ENCODE measurements around the gene TAB3.
"Not testable (repeated sequence)": the region's sequence is repeated elsewhere in the genome, so short reads cannot be mapped to it uniquely, and the experiment has no call there.

Gene TAB3

DNA sequence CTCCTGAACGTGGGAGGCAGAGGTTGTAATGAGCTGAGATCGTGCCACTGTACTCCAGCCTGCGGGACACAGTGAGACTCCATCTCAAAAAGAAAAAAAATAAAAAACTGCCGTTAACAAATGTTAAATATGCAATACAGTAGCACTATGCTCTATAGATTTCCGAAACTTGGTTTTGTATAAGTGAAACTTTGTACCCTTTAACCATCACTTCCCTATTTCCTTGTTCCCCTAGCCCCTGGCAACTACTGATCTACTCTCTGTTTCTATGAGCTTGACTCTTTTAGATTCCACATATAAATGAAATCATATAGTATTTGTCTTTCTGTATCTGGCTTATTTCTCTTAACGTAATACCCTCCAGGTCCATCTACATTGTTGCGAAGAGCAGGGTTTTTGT is 74.1 kb downstream of the TAB3 start:
- DNase-seq (ENCODE audit: low spot score) = no peak

DNA sequence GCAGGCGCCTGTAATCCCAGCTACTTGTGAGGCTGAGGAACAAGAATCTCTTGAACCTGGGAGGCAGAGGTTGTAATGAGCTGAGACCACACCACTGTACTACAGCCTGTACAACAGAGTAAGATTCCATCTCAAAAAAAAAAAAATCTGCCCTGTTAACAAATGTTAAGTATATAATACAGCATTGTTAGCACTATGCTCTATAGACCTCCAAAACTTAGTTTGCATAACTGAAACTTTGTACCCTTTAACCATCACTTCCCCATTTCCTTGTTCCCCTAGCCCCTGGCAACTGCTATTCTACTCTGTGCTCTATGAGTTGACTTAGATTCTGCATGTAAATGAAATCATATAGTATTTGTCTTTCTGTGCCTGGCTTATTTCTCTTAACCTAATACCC is 76.7 kb downstream of the TAB3 start:
- no peak for DNase-seq (ENCODE audit: low spot score)

DNA sequence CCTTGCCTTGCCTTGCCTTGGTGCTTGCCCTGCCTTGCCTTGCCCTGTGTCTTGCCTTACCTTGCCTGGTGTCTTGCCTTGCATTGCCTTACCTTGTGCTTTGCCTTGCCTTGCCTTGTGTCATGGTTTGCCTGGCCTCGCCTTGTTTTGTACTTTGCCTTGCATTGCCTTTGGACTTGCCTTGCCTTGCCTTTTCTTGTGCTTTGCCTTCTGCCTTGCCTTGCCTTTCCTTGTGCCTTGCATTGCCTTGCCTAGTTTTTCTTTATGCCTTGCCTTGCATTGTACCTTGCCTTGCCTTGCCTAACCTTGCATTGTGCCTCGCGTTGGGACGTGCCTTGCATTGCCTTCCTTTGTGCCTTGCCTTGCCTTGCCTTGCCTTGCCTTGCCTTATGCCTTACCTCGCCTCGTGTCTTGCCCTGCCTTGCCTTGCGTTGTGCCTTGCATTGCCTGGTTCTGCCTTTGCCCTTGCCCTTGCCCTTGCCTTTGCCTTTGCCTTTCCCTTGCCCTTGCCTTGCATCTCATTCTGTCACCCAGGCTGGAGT is 82.8 kb downstream of the TAB3 start:
- DNase-seq (ENCODE audit: low spot score) = no peak

DNA sequence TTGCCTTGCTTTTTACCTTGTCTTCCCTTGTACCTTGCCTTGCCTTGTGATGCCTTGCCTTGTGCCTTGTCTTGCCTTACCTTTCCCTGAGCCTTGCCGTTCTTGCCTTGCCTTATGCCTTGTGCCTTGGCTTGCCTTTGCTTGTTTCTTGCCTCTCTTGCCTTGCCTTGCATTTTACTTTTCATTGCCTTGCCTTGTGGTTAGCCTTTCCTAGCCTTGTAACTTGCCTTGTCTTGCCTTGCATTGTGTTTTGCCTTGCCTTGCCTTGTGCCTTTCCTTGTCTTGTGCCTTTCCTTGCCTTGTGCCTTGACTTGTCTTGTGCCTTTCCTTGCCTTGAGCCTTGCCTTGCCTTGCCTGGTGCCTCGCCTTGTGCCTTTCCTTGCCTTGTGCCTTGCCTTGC is 84.6 kb downstream of the TAB3 start:
- DNase-seq (ENCODE audit: low spot score) = no peak

DNA sequence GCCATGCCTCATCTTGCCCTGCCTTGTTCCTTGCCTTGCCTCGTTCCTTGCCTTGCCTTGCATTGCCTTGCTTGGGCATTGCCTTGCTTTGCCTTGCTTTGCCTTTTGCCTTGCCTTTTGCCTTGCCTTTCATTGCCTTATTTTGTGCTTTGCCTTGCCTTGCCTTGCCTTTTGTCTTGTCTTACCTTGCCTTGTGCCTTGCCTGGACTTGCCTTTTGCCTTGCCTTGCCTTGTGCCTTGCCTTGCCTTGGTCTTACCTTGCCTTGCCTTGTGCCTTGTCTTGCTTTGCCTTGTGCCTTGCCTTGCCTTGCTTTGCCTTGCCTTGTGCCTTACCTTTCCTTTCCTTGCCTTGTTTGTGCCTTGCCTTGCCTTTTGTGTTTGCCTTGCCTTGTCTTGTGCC is 88.2 kb downstream of the TAB3 start:
- no peak for DNase-seq (ENCODE audit: low spot score)

DNA sequence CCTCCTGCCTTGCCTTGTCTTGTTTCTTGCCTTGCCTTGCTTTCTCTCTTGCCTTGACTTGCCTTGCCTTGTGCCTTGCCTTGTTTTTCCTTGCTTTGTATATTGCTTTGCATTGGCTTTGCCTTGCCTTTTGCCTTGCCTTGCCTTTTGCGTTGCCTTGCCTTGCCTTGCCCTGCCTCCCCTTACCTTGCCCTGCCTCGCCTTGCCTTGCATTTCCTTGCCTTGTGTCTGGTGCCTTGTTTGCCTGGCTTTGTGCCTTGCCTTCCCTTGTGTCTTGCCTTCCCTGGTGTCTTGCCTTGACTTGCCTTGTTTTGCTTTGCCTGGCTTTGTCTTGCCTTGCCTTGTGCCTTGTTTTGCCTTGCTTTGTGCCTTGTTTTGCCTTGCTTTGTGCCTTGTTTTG is 89.7 kb downstream of the TAB3 start:
- no peak for DNase-seq (ENCODE audit: low spot score)

DNA sequence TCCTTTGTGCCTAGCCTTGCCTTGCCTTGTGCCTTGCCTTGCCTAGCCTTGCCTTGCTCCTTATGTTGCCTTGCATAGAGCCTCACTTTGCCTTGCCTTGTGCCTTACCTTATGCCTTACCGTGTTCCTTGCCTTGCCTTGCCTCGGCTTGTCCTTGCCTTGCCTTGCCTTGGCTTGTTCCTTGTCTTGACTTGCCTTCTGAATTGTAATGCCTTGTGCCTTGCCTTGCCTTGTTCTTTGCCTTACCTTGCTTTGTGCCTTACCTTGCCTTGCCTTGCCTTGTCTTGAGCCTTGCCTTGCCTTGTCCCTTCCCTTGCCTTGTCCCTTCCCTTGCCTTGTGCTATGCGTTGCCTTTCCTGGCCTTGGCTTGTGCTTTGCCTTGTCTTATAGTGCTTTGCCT is 90.2 kb downstream of the TAB3 start:
- DNase-seq (ENCODE audit: low spot score) = no peak

DNA sequence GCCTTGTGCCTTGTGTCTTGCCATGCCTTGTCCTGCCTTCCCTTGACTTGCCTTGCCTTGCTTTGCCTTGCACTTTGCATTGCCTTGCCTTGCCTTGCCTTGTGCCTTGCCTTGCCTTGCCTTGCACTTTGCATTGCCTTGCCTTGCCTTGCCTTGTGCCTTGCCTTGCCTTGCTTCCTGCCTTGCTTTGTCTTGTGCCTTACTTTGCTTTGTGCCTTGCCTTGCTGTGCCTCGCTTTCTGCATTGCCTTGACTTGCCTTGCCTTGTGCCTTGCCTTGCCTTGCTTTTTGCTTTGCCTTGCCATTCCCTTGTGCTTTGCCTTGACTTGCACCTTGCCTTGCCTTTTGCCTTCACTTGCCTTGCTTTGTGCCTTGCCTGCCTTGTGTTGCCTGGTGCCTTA is 91.8 kb downstream of the TAB3 start:
- not testable (repeated sequence) for DNase-seq (ENCODE audit: low spot score)

DNA sequence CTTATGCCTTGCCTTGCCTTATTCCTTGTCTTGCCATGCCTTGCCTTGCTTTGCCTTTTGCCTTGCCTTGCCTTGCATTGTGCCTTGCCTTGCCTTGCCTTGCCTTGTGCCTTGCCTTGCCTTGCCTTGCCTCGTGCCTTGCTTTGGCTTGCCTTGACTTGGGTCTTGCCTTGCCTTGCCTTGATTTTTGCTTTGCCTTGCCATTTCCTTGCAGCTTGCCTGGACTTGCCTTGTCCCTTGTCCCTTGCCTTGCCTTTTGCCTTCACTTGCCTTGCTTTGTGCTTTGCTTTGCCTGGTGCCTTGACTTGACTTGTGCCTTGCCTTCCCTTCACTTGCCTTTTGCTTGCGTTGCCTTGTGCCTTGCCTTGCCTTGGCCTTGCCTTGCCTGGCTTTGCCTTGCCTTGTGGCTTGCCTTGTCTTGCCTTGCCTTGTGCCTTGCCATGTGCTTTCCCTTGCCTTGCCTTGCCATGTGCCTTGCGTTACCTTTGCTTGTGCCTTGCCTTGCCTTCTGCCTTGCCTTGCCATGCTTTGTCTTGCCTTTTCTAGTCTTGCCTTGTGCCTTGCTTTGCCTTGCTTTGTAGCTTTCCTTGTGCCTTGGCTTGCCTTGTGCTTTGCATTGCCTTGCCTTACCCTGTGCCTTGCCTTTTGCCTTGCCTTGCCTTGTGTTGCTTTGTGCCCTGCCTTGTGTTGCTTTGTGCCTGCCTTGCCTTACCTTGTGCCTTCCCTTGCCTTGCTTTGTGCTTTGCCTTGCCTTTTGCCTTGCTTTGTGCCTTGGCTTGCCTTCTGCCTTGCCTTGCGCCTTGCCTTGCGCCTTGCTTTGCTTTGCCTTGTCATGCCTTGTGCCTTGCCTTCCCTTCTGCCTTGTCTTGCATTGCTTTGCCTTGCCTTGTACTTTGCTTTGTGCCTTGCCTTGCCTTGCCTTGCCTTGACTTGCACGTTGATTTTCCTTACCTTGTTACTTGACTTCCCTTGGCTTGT is 92.8 kb downstream of the TAB3 start:
- DNase-seq (ENCODE audit: low spot score) = no peak

DNA sequence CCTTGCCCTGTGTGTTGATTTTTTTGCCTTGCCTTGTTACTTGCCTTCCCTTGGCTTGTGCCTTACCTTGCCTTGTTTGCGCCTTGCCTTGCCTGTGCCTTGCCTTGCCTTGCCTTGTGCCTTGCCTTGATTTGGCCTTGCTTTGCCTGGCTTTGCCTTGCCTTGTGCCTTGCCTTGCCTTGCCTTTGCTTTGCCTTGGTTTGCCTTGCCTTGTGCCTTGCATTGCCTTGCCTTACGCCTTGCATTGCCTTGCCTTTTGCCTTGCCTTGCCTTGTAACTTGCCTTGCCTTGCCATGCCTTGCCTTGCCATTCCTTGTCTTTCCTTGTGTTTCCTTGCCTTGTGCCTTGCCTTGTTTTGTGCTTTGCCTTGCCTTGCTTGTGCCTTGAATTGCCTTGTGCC is 94.6 kb downstream of the TAB3 start:
- no peak for DNase-seq (ENCODE audit: low spot score)

DNA sequence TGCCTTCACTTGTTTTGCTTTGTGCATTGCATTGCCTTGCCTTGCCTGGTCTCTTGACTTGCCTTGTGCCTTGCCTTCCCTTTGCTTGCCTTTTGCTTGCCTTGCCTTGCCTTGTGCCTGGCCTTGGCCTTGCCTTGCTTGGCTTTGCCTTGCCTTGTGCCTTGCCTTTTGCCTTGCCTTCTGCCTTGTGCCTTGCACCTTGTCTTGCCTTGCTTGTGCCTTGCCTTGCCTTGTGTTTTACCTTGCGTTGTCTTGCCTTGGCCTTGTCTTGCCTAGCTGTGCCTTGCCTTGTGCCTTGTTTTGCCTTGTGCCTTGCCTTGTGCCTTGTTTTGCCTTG is 95.3 kb downstream of the TAB3 start:
- no peak for DNase-seq (ENCODE audit: low spot score)

DNA sequence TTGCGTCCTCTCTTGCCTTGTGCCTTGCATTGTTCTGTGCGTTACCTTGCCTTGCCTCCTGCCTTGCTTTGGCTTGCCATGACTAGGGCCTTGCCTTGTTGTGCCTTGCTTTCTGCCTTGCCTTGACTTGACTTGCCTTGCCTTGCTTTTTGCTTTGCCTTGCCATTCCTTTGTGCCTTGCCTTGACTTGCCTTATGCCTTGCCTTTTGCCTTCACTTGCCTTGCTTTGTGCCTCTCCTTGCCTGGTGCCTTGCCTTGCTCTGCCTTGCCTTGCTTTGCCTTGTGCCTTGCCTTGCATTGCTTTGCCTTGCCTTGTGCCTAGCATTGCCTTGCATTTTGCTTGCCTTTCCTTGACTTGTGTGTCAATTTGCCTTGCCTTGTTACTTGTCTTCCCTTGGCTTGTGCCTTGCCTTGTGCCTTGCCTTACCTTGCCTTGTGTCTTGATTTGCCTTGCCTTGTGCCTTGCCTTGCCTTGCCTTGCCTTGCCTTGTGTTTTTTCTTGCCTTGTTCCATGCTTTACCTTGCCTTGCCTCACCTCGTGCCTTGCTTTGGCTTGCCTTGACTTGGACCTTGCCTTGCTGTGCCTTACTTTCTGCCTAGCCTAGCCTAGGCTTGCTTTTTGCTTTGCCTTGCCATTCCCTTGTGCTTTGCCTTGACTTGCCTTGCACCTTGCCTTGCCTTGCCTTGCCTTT is 95.8 kb downstream of the TAB3 start:
- DNase-seq (ENCODE audit: low spot score) = no peak

DNA sequence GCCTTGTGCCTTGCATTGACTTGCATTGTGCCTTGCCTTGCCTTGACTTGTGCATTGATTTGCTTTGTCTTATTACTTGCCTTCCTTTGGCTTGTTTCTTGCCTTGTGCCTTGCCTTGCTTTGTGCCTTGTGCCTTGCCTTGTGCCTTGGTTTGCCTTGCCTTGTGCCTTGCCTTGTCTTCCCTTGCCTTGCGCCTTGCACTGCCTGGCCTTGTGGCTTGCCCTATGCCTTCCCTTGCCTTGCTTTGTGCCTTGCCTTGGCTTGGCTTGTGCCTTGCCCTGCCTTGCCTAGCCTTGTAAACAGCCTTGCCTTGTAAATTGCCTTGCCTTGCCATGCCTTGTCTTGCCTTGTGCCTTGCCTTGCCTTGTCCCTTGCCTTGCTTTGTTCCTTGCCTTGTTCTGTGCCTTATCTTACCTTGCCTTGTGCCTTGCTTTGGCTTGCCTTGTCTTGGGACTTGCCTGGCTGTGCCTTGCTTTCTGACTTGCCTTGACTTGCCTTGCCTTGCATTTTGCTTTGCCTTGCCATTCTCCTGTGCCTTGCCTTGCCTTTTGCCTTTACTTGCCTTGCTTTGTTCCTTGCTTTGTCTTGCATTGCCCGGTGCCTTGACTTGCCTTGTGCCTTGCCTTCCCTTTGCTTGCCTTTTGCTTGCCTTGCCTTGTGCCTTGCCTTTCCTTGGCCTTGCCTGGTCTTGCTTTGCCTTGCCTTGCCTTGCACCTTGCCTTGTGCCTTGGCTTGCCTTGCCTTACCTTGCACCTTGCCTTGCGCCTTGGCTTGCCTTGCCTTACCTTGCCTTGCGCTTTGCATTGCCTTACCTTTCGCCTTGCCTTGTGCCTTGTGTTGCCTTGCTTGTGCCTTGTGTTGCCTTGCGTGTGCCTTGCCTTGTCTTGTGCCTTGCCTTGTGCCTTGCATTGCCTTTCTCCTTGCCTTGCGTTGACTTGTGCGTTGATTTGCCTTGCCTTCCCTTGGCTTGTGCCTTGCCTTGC is 97.5 kb downstream of the TAB3 start:
- DNase-seq (ENCODE audit: low spot score) = no peak

DNA sequence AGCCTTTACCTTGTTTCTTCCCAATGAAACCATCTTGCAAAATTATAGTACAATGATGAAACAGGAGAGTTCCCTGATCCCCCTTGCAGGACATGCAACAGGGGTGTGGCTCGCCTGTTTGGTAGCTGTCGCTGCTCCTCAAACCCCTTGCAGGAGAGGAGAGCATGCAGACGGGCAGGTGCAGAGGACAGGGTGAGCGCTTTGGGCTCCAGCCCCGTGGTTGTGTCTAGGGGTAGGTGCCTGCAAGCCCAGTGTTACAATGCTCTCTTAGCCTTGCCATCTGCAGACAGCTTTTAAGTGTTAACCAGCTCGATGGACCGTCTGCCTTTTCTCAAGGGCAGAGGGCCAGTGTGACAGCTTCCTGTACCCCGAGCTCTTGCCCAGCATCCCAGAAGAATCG is 102.0 kb downstream of the TAB3 start:
- no peak for DNase-seq (ENCODE audit: low spot score)

DNA sequence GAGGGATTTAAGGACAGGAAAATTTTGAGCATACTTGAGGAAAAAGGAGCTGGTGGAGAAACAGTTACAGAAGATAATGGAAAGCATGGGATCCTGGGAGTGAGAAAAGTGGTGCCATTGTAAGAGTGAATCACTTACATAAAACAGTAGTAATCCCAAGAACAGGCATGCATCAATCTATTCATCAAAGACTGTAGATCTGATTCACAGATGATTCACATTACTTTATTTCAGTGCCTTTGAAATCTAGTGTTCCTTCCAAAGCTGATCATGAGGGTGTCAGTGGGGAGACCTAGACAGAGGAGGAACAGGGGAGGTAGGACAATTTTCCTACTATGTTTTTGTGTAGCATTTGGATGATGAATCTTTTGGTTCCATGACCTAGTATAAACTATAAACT is 102.7 kb downstream of the TAB3 start:
- DNase-seq (ENCODE audit: low spot score) = no peak

DNA sequence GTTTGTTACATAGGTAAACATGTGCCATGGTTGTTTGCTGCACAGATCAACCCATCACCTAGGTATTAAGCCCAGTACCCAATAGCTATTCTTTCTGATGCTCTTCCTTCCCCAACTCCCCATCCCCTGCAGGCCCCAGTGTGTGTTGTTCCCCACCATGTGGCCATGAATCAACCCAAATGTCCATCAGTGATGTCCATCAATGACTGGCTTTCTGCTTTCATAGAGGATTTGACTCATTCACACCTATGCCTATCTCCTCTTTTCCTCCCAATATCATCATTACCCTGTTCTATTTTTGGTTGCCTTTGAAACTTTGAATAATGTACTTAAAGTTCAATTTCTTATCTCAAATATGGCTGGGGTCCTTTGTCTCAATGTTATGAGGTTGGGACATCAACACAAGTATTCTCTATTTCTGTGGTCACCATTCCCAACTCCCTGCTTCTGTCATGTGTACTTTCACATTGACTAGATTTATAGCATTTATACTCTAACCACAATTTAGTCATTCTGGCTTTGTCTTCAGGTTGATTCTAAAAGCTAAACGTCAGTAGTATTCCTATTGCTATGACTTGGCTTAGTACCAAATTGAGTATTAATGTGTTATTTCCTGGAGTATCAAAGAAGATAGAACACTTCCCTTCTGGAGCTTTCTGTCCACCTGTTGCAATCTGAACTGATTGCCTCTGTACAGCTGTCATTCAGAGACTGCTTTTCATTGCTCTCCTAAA is 107.2 kb downstream of the TAB3 start:
- DNase-seq (ENCODE audit: low spot score) = no peak

DNA sequence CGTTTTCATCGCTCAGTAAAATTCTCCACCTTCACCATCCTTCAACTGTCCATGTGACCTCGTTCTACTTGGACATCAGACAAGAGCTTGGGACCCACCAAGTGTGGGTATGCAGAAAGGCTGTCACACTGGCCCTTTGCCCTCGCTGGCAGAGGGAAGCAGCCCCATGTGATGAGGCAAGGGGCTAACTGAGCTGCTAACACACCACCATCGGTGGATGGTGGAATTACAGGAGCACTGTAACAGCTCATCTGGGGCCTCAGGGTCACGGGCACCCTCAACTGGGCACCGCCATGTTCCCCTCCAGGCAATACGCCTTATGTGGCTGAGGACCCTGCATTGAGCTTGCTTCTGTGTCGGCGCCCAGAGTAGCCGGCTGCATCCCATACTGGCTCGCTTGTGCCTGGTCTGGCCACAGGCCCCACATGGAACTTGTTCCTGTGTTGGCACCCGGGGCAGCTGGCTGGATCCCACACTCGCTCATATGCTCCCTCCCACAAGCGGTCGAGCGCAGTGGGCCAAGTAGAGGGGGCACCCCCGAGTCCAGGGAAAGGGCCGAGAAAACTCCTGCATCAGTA is 109.5 kb downstream of the TAB3 start:
- no peak for DNase-seq (ENCODE audit: low spot score)

DNA sequence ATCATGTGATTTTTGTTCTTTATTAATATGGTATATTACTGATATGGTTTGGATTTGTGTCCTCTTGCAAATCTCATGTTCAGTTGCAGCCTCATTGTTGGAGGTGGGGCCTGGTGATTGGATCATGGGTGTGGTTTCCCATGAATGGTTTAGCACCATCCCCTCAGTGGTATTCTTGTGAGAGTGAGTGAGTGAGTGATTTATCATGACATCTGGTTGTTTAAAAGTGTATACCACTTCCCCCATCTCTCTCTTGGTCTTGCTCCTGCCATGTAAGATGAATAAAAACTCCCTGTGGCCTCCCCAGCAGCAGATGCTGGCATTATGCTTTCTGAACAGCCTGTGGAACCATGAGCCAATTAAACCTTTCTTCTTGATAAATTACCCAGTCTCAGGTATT is 111.5 kb downstream of the TAB3 start:
- DNase-seq (ENCODE audit: low spot score) = no peak

Measured in CD4-positive, alpha-beta T cell treated with Interleukin-2 at 100 ng/mL for 4 hours (primary cell).